Esophagus squamous epithelium (tissue), 5 donors: ENCODE results near the gene LY86. TPM values are rescaled to one million over a fixed set of nuclear protein-coding genes. Genes with fewer than 3 reads are reported as not detected.

ENCODE experiments used
- DNase-seq: peaks from one replicate; lab custom pipeline; 2025; lab: John Stamatoyannopoulos, UW
- H3K27ac ChIP-seq, 4 donors: fragments of 200-600 bp; sonication (generic); one replicate each; pipeline ENCODE4 v1.5.1; 2016 to 2019; ENCODE audit warnings: mild to moderate bottlenecking in 1 of 4
- H3K27me3 ChIP-seq, 4 donors: fragments of 200-600 bp; sonication (generic); 1 replicate in 3 of 4; 2 replicates in 1 of 4; pipeline versions ENCODE4 v1.5.1 to v1.6.0; 2017 to 2021; ENCODE audit warnings: antibody characterized with exemption in 1 of 4
- H3K36me3 ChIP-seq, 3 donors: fragments of 200-600 bp; sonication (generic); one replicate each; pipeline ENCODE4 v1.5.1; 2016 to 2019
- H3K4me1 ChIP-seq, 3 donors: fragments of 200-600 bp; sonication (generic); one replicate each; pipeline ENCODE4 v1.5.1; 2017 to 2019
- H3K4me3 ChIP-seq, 4 donors: fragments of 200-600 bp; sonication (generic); 1 replicate in 3 of 4; 2 replicates in 1 of 4; pipeline ENCODE4 v1.5.1; 2016 to 2019; ENCODE audit warnings: mild to moderate bottlenecking in 2 of 4, moderate library complexity in 1 of 4
- H3K9me3 ChIP-seq, 3 donors: fragments of 200-600 bp; sonication (generic); one replicate each; pipeline ENCODE4 v1.5.1; 2016 to 2019
- POLR2A ChIP-seq, 4 donors: fragments of 450-650 bp; IDR thresholded peaks; one replicate each; pipeline ENCODE4 v1.6.1; 2017; ENCODE audit warnings: antibody characterized with exemption in 4 of 4, mild to moderate bottlenecking in 4 of 4, moderate library complexity in 3 of 4
- WGBS, 2 donors: methylation state at CpG; one replicate each; pipeline ENCODE4 v1.1.5; 2018; 5-methylcytosine and 5-hydroxymethylcytosine counted together
- intact Hi-C: fragments of 100-400 bp; cut with DNase I; formaldehyde crosslinking; loops from one replicate; pipeline ENCODE4 v1.15.0; 2022
- total RNA-seq, 4 donors: library from RNA; depleted of rRNA; stranded (reverse); fragments of >200 nt; gene quantifications; one replicate each; pipeline ENCODE4 v1.1.0, GENCODE V29; 2016
- TF ChIP-seq, protein P1 (sequence below), 6 experiments: fragments of 450-650 bp in 4 of 6; fragments of 200-600 bp in 2 of 6; sonication (generic) in 2 of 6; IDR thresholded peaks; one replicate each; pipeline ENCODE4 v1.5.1; 2016 to 2019; ENCODE audit warnings: antibody characterized with exemption in 6 of 6, mild to moderate bottlenecking in 4 of 6, moderate library complexity in 4 of 6
- donor health status: DM: yes; HTN: yes; CAD: no.

LY86 gene
- total RNA-seq, 4 donors from 2014 or later = 2.3 TPM; not detected in 2

GRCh38 chr6:6694825-6695624 lies 106.5 kb downstream of the LY86 start:
- Histone ChIP-seq H3K9me3 (peaks cover 0 to 4% (median 3%) of the 10 kb centered on the region in 3 donors), H3K27ac (peak overlapping the region; percentile 91 to 93 (median 92)), H3K36me3 (no peaks in the 10 kb centered on the region), H3K4me3 (peak overlapping the region in 1 of 4 donors; percentile 45), H3K4me1 (peaks cover 38 to 67% (median 56%) of the 10 kb centered on the region in 3 donors), H3K27me3 (no peaks in the 10 kb centered on the region)
- intact Hi-C loops = no loop called here
- TF ChIP-seq POLR2A (IDR thresholded peaks at IDR 0.05) = peak in 2 of 4 donors; percentile 59 to 83
- TF ChIP-seq, protein P1, sequence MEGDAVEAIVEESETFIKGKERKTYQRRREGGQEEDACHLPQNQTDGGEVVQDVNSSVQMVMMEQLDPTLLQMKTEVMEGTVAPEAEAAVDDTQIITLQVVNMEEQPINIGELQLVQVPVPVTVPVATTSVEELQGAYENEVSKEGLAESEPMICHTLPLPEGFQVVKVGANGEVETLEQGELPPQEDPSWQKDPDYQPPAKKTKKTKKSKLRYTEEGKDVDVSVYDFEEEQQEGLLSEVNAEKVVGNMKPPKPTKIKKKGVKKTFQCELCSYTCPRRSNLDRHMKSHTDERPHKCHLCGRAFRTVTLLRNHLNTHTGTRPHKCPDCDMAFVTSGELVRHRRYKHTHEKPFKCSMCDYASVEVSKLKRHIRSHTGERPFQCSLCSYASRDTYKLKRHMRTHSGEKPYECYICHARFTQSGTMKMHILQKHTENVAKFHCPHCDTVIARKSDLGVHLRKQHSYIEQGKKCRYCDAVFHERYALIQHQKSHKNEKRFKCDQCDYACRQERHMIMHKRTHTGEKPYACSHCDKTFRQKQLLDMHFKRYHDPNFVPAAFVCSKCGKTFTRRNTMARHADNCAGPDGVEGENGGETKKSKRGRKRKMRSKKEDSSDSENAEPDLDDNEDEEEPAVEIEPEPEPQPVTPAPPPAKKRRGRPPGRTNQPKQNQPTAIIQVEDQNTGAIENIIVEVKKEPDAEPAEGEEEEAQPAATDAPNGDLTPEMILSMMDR (IDR thresholded peaks at IDR 0.05) = no peak
- 17 to 51% methylated on average over 15 to 16 of the region's 18 CpGs for WGBS, 2 donors
- no peak for DNase-seq

GRCh38 chr6:6695625-6696276 lies 107.2 kb downstream of the LY86 start:
- no peak for TF ChIP-seq POLR2A (IDR thresholded peaks at IDR 0.05)
- TF ChIP-seq, protein P1 (IDR thresholded peaks at IDR 0.05) = no peak
- H3K27me3 ChIP-seq = no peaks in the 10 kb centered on the region
- H3K36me3 ChIP-seq = no peaks in the 10 kb centered on the region
- 21 to 36% methylated on average over 6 of the region's 6 CpGs for WGBS, 2 donors
- intact Hi-C loops = no loop called here
- no peak for DNase-seq
- peaks cover 0 to 4% (median 3%) of the 10 kb centered on the region in 3 donors for H3K9me3 ChIP-seq
- H3K27ac ChIP-seq = peak overlapping the region; percentile 91 to 93 (median 92)
- peak overlapping the region in 1 of 4 donors; percentile 45 for H3K4me3 ChIP-seq
- H3K4me1 ChIP-seq = peaks cover 40 to 67% (median 59%) of the 10 kb centered on the region in 3 donors

GRCh38 chr6:6696867-6697531 lies 108.5 kb downstream of the LY86 start:
- TF ChIP-seq, protein P1 (IDR thresholded peaks at IDR 0.05) = peak in 5 of 6 experiments; percentile 59 to 83 (median 67)
- no peak for TF ChIP-seq POLR2A (IDR thresholded peaks at IDR 0.05)
- Histone ChIP-seq H3K27me3 (no peaks in the 10 kb centered on the region), H3K4me3 (no peak overlapping the region), H3K4me1 (peaks cover 40 to 69% (median 62%) of the 10 kb centered on the region in 3 donors), H3K27ac (peak overlapping the region; percentile 91 to 93 (median 92)), H3K36me3 (no peaks in the 10 kb centered on the region), H3K9me3 (no peaks in the 10 kb centered on the region)
- intact Hi-C loops = no loop called here
- WGBS, 2 donors = 29 to 49% methylated on average over 5 to 9 of the region's 9 CpGs
- no peak for DNase-seq

GRCh38 chr6:6697620-6698019 lies 109.1 kb downstream of the LY86 start:
- H3K36me3 ChIP-seq = no peaks in the 10 kb centered on the region
- peak overlapping the region; percentile 91 to 93 (median 92) for H3K27ac ChIP-seq
- no peaks in the 10 kb centered on the region for H3K9me3 ChIP-seq
- no peaks in the 10 kb centered on the region for H3K27me3 ChIP-seq
- 47 to 59% methylated on average over 3 of the region's 3 CpGs for WGBS, 2 donors
- intact Hi-C loops = no loop called here
- no peak for DNase-seq
- no peak for TF ChIP-seq POLR2A (IDR thresholded peaks at IDR 0.05)
- TF ChIP-seq, protein P1 (IDR thresholded peaks at IDR 0.05) = no peak
- H3K4me3 ChIP-seq = no peak overlapping the region
- peaks cover 40 to 69% (median 62%) of the 10 kb centered on the region in 3 donors for H3K4me1 ChIP-seq
